OCI-LY7 (cell line): ENCODE data around the gene GOLM1.

Experiments used
- CTCF ChIP-seq: fragments of 200-600 bp; sonication (generic); conservative IDR thresholded peaks from 2 replicates; pipeline ENCODE4 v1.5.1; 2014; ENCODE audit warnings: mild to moderate bottlenecking, antibody characterized with exemption, low read length, moderate library complexity, mixed read lengths
- EZH2phosphoT487 ChIP-seq: fragments of 200-600 bp; sonication (generic); IDR thresholded peaks from 2 replicates; pipeline ENCODE4 v1.6.1; 2018; ENCODE audit warnings: low read depth, borderline replicate concordance, mild to moderate bottlenecking, mixed run types, antibody characterized with exemption, low read length, moderate library complexity, mixed read lengths

- no peak for TF ChIP-seq CTCF
- no peak for TF ChIP-seq EZH2phosphoT487
Measured at GRCh38 chr9:86079865-86080469, 19.4 kb downstream of the GOLM1 start.
